ENCODE results near the gene ANAPC1. TPM values are rescaled to one million over a fixed set of nuclear protein-coding genes. Genes with fewer than 3 reads are reported as not detected.

The ANAPC1 gene
- total RNA-seq, result 10 to 100 TPM; 29.2 to 35.1 TPM
- 1 to 10 TPM; 4.1 to 6.3 TPM for polyA plus RNA-seq
- long read RNA-seq, donor 1, partial matches to known transcripts, result 5 of 6 reads
- long read RNA-seq, donor 1, other reads (novel, unspliced or antisense), result 1 of 6 reads
- long read RNA-seq, donor 2, full-length matches to known transcripts, result 1 of 11 reads
- long read RNA-seq, donor 2, partial matches to known transcripts, result 5 of 11 reads
- long read RNA-seq, donor 2, other reads (novel, unspliced or antisense), result 5 of 11 reads

- peak within 1 kb of the TSS; percentile 80 to 82 for H3K4me3 ChIP-seq (ENCODE audit: low read length in 2 of 2)
- peak within 1 kb of the TSS in 1 of 2 donors; percentile 68 for H3K27ac ChIP-seq (ENCODE audit: low read depth in 1 of 2, low read length in 2 of 2)
- peak; percentile 90 to 93 for DNase-seq
- peak; percentile 95 for ATAC-seq (ENCODE audit: low FRiP score)
- H3K27me3 ChIP-seq (ENCODE audit: control insufficient read depth in 1 of 2, insufficient read depth in 2 of 2, low read length in 1 of 2), result no peaks in the 10 kb centered on the region
- WGBS, 2 donors, result 0% methylated on average over 71 to 73 of the region's 73 CpGs
- no peaks in the 10 kb centered on the region for H3K36me3 ChIP-seq (ENCODE audit: control insufficient read depth in 1 of 2, insufficient read depth in 2 of 2, low read length in 1 of 2)
- no peaks in the 10 kb centered on the region for H3K4me1 ChIP-seq (ENCODE audit: control insufficient read depth in 1 of 2, insufficient read depth in 2 of 2, low read length in 2 of 2)
- no peaks in the 10 kb centered on the region for H3K9me3 ChIP-seq (ENCODE audit: control insufficient read depth, low read length)
- intact Hi-C loops (cut with DNase I), result no loop called here
These were observed at the start of gene ANAPC1 for GRCh38 chr2:111883661-111884591. ANAPC1 (minus strand) TSS chr2:111884193; CDS start chr2:111880825, 3,368 bp downstream.

GRCh38 chr2:111932841-111933291 lies 48.9 kb upstream of the ANAPC1 start:
- Histone ChIP-seq H3K4me1 (ENCODE audit: control insufficient read depth in 1 of 2, insufficient read depth in 2 of 2, low read length in 2 of 2) (no peaks in the 10 kb centered on the region), H3K27ac (ENCODE audit: low read depth in 1 of 2, low read length in 2 of 2) (no peak overlapping the region), H3K4me3 (ENCODE audit: low read length in 2 of 2) (no peak overlapping the region), H3K9me3 (ENCODE audit: control insufficient read depth, low read length) (no peaks in the 10 kb centered on the region), H3K27me3 (ENCODE audit: control insufficient read depth in 1 of 2, insufficient read depth in 2 of 2, low read length in 1 of 2) (no peaks in the 10 kb centered on the region), H3K36me3 (ENCODE audit: control insufficient read depth in 1 of 2, insufficient read depth in 2 of 2, low read length in 1 of 2) (peaks cover 2% of the 10 kb centered on the region in 2 donors)
- WGBS, 2 donors, result 94 to 96% methylated on average over 4 of the region's 4 CpGs
- intact Hi-C loops (cut with DNase I), result no loop called here
- ATAC-seq (ENCODE audit: low FRiP score), result no peak
- DNase-seq, result no peak

- H3K27me3 ChIP-seq (ENCODE audit: control insufficient read depth in 1 of 2, insufficient read depth in 2 of 2, low read length in 1 of 2), result no peaks in the 10 kb centered on the region
- no peaks in the 10 kb centered on the region for H3K9me3 ChIP-seq (ENCODE audit: control insufficient read depth, low read length)
- no peak for ATAC-seq (ENCODE audit: low FRiP score)
- WGBS, 2 donors, result 75 to 90% methylated on average over 2 of the region's 2 CpGs
- peaks cover 2% of the 10 kb centered on the region in 2 donors for H3K36me3 ChIP-seq (ENCODE audit: control insufficient read depth in 1 of 2, insufficient read depth in 2 of 2, low read length in 1 of 2)
- intact Hi-C loops (cut with DNase I), result no loop called here
- DNase-seq, result no peak
- no peaks in the 10 kb centered on the region for H3K4me1 ChIP-seq (ENCODE audit: control insufficient read depth in 1 of 2, insufficient read depth in 2 of 2, low read length in 2 of 2)
- H3K4me3 ChIP-seq (ENCODE audit: low read length in 2 of 2), result no peak overlapping the region
- H3K27ac ChIP-seq (ENCODE audit: low read depth in 1 of 2, low read length in 2 of 2), result no peak overlapping the region
These were observed 46.9 kb upstream of the ANAPC1 start for GRCh38 chr2:111930875-111931274.

GRCh38 chr2:111930409-111930808 lies 46.4 kb upstream of the ANAPC1 start:
- no peaks in the 10 kb centered on the region for H3K9me3 ChIP-seq (ENCODE audit: control insufficient read depth, low read length)
- no peak overlapping the region for H3K4me3 ChIP-seq (ENCODE audit: low read length in 2 of 2)
- H3K36me3 ChIP-seq (ENCODE audit: control insufficient read depth in 1 of 2, insufficient read depth in 2 of 2, low read length in 1 of 2), result peaks cover 2% of the 10 kb centered on the region in 2 donors
- H3K27me3 ChIP-seq (ENCODE audit: control insufficient read depth in 1 of 2, insufficient read depth in 2 of 2, low read length in 1 of 2), result no peaks in the 10 kb centered on the region
- WGBS, 2 donors, result 92 to 94% methylated on average over 6 of the region's 6 CpGs
- ATAC-seq (ENCODE audit: low FRiP score), result no peak
- no peaks in the 10 kb centered on the region for H3K4me1 ChIP-seq (ENCODE audit: control insufficient read depth in 1 of 2, insufficient read depth in 2 of 2, low read length in 2 of 2)
- intact Hi-C loops (cut with DNase I), result no loop called here
- no peak overlapping the region for H3K27ac ChIP-seq (ENCODE audit: low read depth in 1 of 2, low read length in 2 of 2)
- DNase-seq, result no peak

- H3K4me1 ChIP-seq (ENCODE audit: control insufficient read depth in 1 of 2, insufficient read depth in 2 of 2, low read length in 2 of 2), result no peaks in the 10 kb centered on the region
- no peak for DNase-seq
- WGBS, 2 donors, result 84% methylated on average over 2 of the region's 2 CpGs
- no peaks in the 10 kb centered on the region for H3K9me3 ChIP-seq (ENCODE audit: control insufficient read depth, low read length)
- no peaks in the 10 kb centered on the region for H3K27me3 ChIP-seq (ENCODE audit: control insufficient read depth in 1 of 2, insufficient read depth in 2 of 2, low read length in 1 of 2)
- ATAC-seq (ENCODE audit: low FRiP score), result no peak
- intact Hi-C loops (cut with DNase I), result no loop called here
- H3K36me3 ChIP-seq (ENCODE audit: control insufficient read depth in 1 of 2, insufficient read depth in 2 of 2, low read length in 1 of 2), result peaks cover 2% of the 10 kb centered on the region in 2 donors
- H3K27ac ChIP-seq (ENCODE audit: low read depth in 1 of 2, low read length in 2 of 2), result no peak overlapping the region
- H3K4me3 ChIP-seq (ENCODE audit: low read length in 2 of 2), result no peak overlapping the region
These were observed 43.7 kb upstream of the ANAPC1 start for GRCh38 chr2:111927723-111928122.

GRCh38 chr2:111924617-111925107 lies 40.7 kb upstream of the ANAPC1 start:
- Histone ChIP-seq H3K4me3 (ENCODE audit: low read length in 2 of 2) (no peak overlapping the region), H3K36me3 (ENCODE audit: control insufficient read depth in 1 of 2, insufficient read depth in 2 of 2, low read length in 1 of 2) (peaks cover 2% of the 10 kb centered on the region in 2 donors), H3K27me3 (ENCODE audit: control insufficient read depth in 1 of 2, insufficient read depth in 2 of 2, low read length in 1 of 2) (no peaks in the 10 kb centered on the region), H3K4me1 (ENCODE audit: control insufficient read depth in 1 of 2, insufficient read depth in 2 of 2, low read length in 2 of 2) (no peaks in the 10 kb centered on the region), H3K27ac (ENCODE audit: low read depth in 1 of 2, low read length in 2 of 2) (no peak overlapping the region), H3K9me3 (ENCODE audit: control insufficient read depth, low read length) (no peaks in the 10 kb centered on the region)
- intact Hi-C loops (cut with DNase I), result no loop called here
- ATAC-seq (ENCODE audit: low FRiP score), result no peak
- 78 to 83% methylated on average over 3 of the region's 3 CpGs for WGBS, 2 donors
- DNase-seq, result no peak

GRCh38 chr2:111923276-111923804 lies 39.3 kb upstream of the ANAPC1 start:
- H3K4me1 ChIP-seq (ENCODE audit: control insufficient read depth in 1 of 2, insufficient read depth in 2 of 2, low read length in 2 of 2), result no peaks in the 10 kb centered on the region
- ATAC-seq (ENCODE audit: low FRiP score), result no peak
- no peak overlapping the region for H3K27ac ChIP-seq (ENCODE audit: low read depth in 1 of 2, low read length in 2 of 2)
- intact Hi-C loops (cut with DNase I), result no loop called here
- 64 to 75% methylated on average over 4 of the region's 4 CpGs for WGBS, 2 donors
- DNase-seq, result no peak
- H3K9me3 ChIP-seq (ENCODE audit: control insufficient read depth, low read length), result no peaks in the 10 kb centered on the region
- no peak overlapping the region for H3K4me3 ChIP-seq (ENCODE audit: low read length in 2 of 2)
- no peaks in the 10 kb centered on the region for H3K36me3 ChIP-seq (ENCODE audit: control insufficient read depth in 1 of 2, insufficient read depth in 2 of 2, low read length in 1 of 2)
- no peaks in the 10 kb centered on the region for H3K27me3 ChIP-seq (ENCODE audit: control insufficient read depth in 1 of 2, insufficient read depth in 2 of 2, low read length in 1 of 2)

- intact Hi-C loops (cut with DNase I), result no loop called here
- Histone ChIP-seq H3K9me3 (ENCODE audit: control insufficient read depth, low read length) (no peaks in the 10 kb centered on the region), H3K36me3 (ENCODE audit: control insufficient read depth in 1 of 2, insufficient read depth in 2 of 2, low read length in 1 of 2) (no peaks in the 10 kb centered on the region), H3K4me3 (ENCODE audit: low read length in 2 of 2) (no peak overlapping the region), H3K27ac (ENCODE audit: low read depth in 1 of 2, low read length in 2 of 2) (no peak overlapping the region), H3K4me1 (ENCODE audit: control insufficient read depth in 1 of 2, insufficient read depth in 2 of 2, low read length in 2 of 2) (no peaks in the 10 kb centered on the region), H3K27me3 (ENCODE audit: control insufficient read depth in 1 of 2, insufficient read depth in 2 of 2, low read length in 1 of 2) (no peaks in the 10 kb centered on the region)
- DNase-seq (peak in 1 of 2 donors; percentile 85), ATAC-seq (ENCODE audit: low FRiP score) (peak; percentile 47)
- 71 to 83% methylated on average over 8 of the region's 8 CpGs for WGBS, 2 donors
These were observed 36.0 kb upstream of the ANAPC1 start for GRCh38 chr2:111919794-111920608.

Measured in aorta (tissue), 5 donors.